ENCODE data around the gene GIT2. TPM values are rescaled to one million over a fixed set of nuclear protein-coding genes. Genes with fewer than 3 reads are reported as not detected.
A peak's percentile ranks its signal among the peaks of the same experiment; 100 is the strongest.

The GIT2 gene
- total and polyA plus RNA-seq, 2 donors (not counting 1 experiment from before 2014, with no cell fraction given) = 75.2 to 163 TPM

GRCh38 chr12:109948368-109948767, 47.8 kb downstream of the GIT2 start:
- H3K9me3 ChIP-seq (ENCODE audit: control extremely low read depth in 1 of 3, control insufficient read depth in 2 of 3, insufficient read depth in 1 of 3, low read length in 2 of 3) = no peaks in the 10 kb centered on the region
- H3K4me3 ChIP-seq (ENCODE audit: control extremely low read depth in 1 of 5, extremely low read depth in 1 of 5, insufficient read depth in 1 of 5, low read depth in 2 of 5, low read length in 4 of 5) = no peak overlapping the region
- peak overlapping the region in 1 of 2 donors; percentile 61 for H3K27ac ChIP-seq (ENCODE audit: low read length in 2 of 2)
- H3K4me2 ChIP-seq (replicated peaks; ENCODE audit: low read depth, low read length, poor library complexity, severe bottlenecking) = no peak overlapping the region
- Mint-ChIP-seq H3K9me3 (ENCODE audit: insufficient read depth) (no peaks in the 10 kb centered on the region), H3K4me1 (peaks cover 35% of the 10 kb centered on the region), H3K4me3 (no peak overlapping the region), H3K27ac (peak overlapping the region; percentile 33), H3K27me3 (no peaks in the 10 kb centered on the region)
- peaks cover 29 to 80% of the 10 kb centered on the region in 2 experiments for H3K36me3 ChIP-seq (replicated peaks in 1 of 2; ENCODE audit: control extremely low read depth in 1 of 2, control insufficient read depth in 1 of 2, extremely low read depth in 1 of 2, insufficient read depth in 2 of 2, low read length in 1 of 2)
- intact Hi-C loops (cut with micrococcal nuclease) = no loop called here
- peaks cover 21 to 25% of the 10 kb centered on the region in 2 donors for H3K4me1 ChIP-seq (ENCODE audit: control insufficient read depth in 2 of 2, insufficient read depth in 2 of 2, low read length in 2 of 2)
- ATAC-seq (ENCODE audit: low read depth) = no peak
- no peak overlapping the region for H2AFZ ChIP-seq (ENCODE audit: insufficient read depth, low read depth, low read length, poor library complexity, severe bottlenecking)
- ChIA-PET POLR2A (no interaction called here), CTCF (no interaction called here)
- H4K20me1 ChIP-seq (ENCODE audit: control insufficient read depth, insufficient read depth, low read length, poor library complexity, severe bottlenecking) = no peaks in the 10 kb centered on the region
- no peaks in the 10 kb centered on the region for H3K79me2 ChIP-seq (ENCODE audit: control insufficient read depth, insufficient read depth, low read length)
- TF ChIP-seq EZH2 (IDR thresholded peaks at IDR 0.05; ENCODE audit: borderline replicate concordance, insufficient read depth, low read depth, low read length, poor library complexity, severe bottlenecking) = no peak
- TF ChIP-seq CTCF (IDR thresholded peaks at IDR 0.05) = no peak
- H3K9ac ChIP-seq (ENCODE audit: low read length) = no peak overlapping the region
- WGBS (ENCODE audit: insufficient coverage) = no CpG with 5 or more reads among the region's 4 CpGs
- DNase-seq = no peak
- no peaks in the 10 kb centered on the region for H3K27me3 ChIP-seq (replicated peaks in 1 of 4; ENCODE audit: control extremely low read depth in 1 of 4, control insufficient read depth in 3 of 4, insufficient read depth in 4 of 4, low read length in 3 of 4)

DNA sequence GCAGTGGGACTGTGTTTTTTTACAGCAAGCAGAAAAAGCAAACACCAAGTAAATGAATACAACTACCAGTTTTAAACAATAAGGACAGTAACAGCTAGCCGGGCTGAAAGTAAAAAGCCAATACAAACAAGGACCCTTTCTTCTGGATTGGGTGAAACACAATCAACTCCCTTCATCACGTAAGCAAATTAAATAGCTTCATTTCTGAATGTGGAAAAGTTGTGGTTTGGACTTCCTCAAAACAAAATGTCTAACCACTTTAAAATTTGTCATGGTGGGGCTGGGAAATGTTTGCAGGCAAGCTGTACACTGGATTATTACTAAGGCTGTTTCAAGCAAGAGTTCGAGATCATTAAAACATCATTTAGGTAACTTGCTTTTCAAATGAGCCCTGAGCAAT, 48.6 kb downstream of the GIT2 start:
- ATAC-seq (ENCODE audit: low read depth) = no peak
- intact Hi-C loops (cut with micrococcal nuclease) = no loop called here
- Histone ChIP-seq H3K27me3 (replicated peaks in 1 of 4; ENCODE audit: control extremely low read depth in 1 of 4, control insufficient read depth in 3 of 4, insufficient read depth in 4 of 4, low read length in 3 of 4) (no peaks in the 10 kb centered on the region), H3K27ac (ENCODE audit: low read length in 2 of 2) (peak overlapping the region in 1 of 2 donors; percentile 61), H3K4me2 (replicated peaks; ENCODE audit: low read depth, low read length, poor library complexity, severe bottlenecking) (peak overlapping the region; percentile 20), H2AFZ (ENCODE audit: insufficient read depth, low read depth, low read length, poor library complexity, severe bottlenecking) (no peak overlapping the region), H3K4me3 (ENCODE audit: control extremely low read depth in 1 of 5, extremely low read depth in 1 of 5, insufficient read depth in 1 of 5, low read depth in 2 of 5, low read length in 4 of 5) (no peak overlapping the region), H3K79me2 (ENCODE audit: control insufficient read depth, insufficient read depth, low read length) (no peaks in the 10 kb centered on the region), H4K20me1 (ENCODE audit: control insufficient read depth, insufficient read depth, low read length, poor library complexity, severe bottlenecking) (no peaks in the 10 kb centered on the region), H3K36me3 (replicated peaks in 1 of 2; ENCODE audit: control extremely low read depth in 1 of 2, control insufficient read depth in 1 of 2, extremely low read depth in 1 of 2, insufficient read depth in 2 of 2, low read length in 1 of 2) (peaks cover 29 to 72% of the 10 kb centered on the region in 2 experiments), H3K9ac (ENCODE audit: low read length) (no peak overlapping the region), H3K4me1 (ENCODE audit: control insufficient read depth in 2 of 2, insufficient read depth in 2 of 2, low read length in 2 of 2) (peaks cover 19 to 20% of the 10 kb centered on the region in 2 donors), H3K9me3 (ENCODE audit: control extremely low read depth in 1 of 3, control insufficient read depth in 2 of 3, insufficient read depth in 1 of 3, low read length in 2 of 3) (no peaks in the 10 kb centered on the region)
- WGBS (ENCODE audit: insufficient coverage) = 0% methylated on average over 1 of the region's 3 CpGs
- no peaks in the 10 kb centered on the region for H3K27me3 Mint-ChIP-seq
- peak overlapping the region; percentile 69 for H3K27ac Mint-ChIP-seq
- ChIA-PET POLR2A (interaction anchor here (0.6 to 1.2 kb wide), 2 partner anchors 28 to 484 kb away, joined by 3 to 5 read pairs; no protein-coding TSS in a partner anchor), CTCF (interaction anchor here (1.2 to 1.3 kb wide), 2 partner anchors 19 to 94 kb away, joined by 3 to 6 read pairs; no protein-coding TSS in a partner anchor)
- H3K4me1 Mint-ChIP-seq = peaks cover 29% of the 10 kb centered on the region
- H3K4me3 Mint-ChIP-seq = no peak overlapping the region
- DNase-seq = no peak
- no peaks in the 10 kb centered on the region for H3K9me3 Mint-ChIP-seq (ENCODE audit: insufficient read depth)
- no peak for TF ChIP-seq CTCF (IDR thresholded peaks at IDR 0.05)
- no peak for TF ChIP-seq EZH2 (IDR thresholded peaks at IDR 0.05; ENCODE audit: borderline replicate concordance, insufficient read depth, low read depth, low read length, poor library complexity, severe bottlenecking)

All from B cell (primary cell).